Measurements from ENCODE around the gene DBH.

DNA sequence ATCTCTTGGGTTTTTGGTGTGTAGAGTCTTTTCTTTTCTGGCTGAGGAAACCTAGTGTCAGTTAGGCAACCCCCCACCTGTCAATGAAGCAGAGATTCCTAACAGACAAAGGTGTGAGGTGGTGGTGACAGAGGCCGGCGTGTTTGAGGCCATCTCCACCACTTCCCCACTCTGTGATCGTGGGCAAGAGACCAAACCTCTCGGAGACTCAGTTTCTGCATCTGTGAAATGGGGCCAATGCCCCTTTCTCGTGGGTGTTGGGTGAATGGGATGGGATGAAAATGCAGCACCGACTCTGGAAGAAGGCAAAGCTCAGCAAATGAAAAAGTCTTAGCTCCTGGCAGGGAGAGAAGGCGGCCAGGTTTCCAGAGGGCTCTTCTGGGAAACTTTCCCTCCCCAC is 27.8 kb upstream of the DBH start:
- TF ChIP-seq CTCF (IDR thresholded peaks at IDR 0.05; ENCODE audit: low read depth, low read length) (no peak), EZH2phosphoT487 (IDR thresholded peaks at IDR 0.05; ENCODE audit: low read depth) (no peak)
